Measurements from ENCODE around the gene GAB1.

- no peak for TF ChIP-seq CTCF (IDR thresholded peaks at IDR 0.05; ENCODE audit: low read depth, low read length, missing input control)
- no peak for TF ChIP-seq RAD21 (IDR thresholded peaks at IDR 0.05)
- TF ChIP-seq ATF3 (IDR thresholded peaks at IDR 0.05) = no peak
- TF ChIP-seq EGR1 (IDR thresholded peaks at IDR 0.05; ENCODE audit: low read depth in 2 of 2) = no peak
Observed at GRCh38 chr4:143515905-143516304, 179.2 kb downstream of the GAB1 start.

Data from liver (tissue), 3 donors.